Neural crest cell (in vitro differentiated cells): ENCODE data around the gene HJURP. TPM values are rescaled to one million over a fixed set of nuclear protein-coding genes. Genes with fewer than 3 reads are reported as not detected.

Source experiments
- DNase-seq: peaks from one replicate; pipeline ENCODE4 v3.0.0; 2021; ENCODE audit warnings: low read depth, mixed read lengths, low spot score
- H3K27ac Mint-ChIP-seq: one replicate; pipeline ENCODE4 v1.8.0; 2021; ENCODE audit warnings: mild to moderate bottlenecking, mixed read lengths; ENCODE audit not compliant: unreplicated experiment
- H3K27me3 Mint-ChIP-seq: 2 replicates; pipeline ENCODE4 v1.8.0; 2021; ENCODE audit warnings: low read depth, mild to moderate bottlenecking, mixed read lengths
- H3K36me3 Mint-ChIP-seq: 2 replicates; pipeline ENCODE4 v1.8.0; 2021; ENCODE audit warnings: low read depth, mild to moderate bottlenecking, mixed read lengths
- H3K4me1 Mint-ChIP-seq: 2 replicates; pipeline ENCODE4 v1.8.0; 2021; ENCODE audit warnings: mixed read lengths
- H3K4me3 Mint-ChIP-seq: one replicate; pipeline ENCODE4 v1.8.0; 2021; ENCODE audit warnings: mild to moderate bottlenecking, mixed read lengths
- H3K9me3 Mint-ChIP-seq: 2 replicates; pipeline ENCODE4 v1.8.0; 2021; ENCODE audit warnings: mixed read lengths
- CTCF ChIP-seq: fragments of 200-600 bp; sonication (generic); conservative IDR thresholded peaks from 2 replicates; pipeline ENCODE4 v1.5.0; 2021; ENCODE audit warnings: antibody characterized with exemption, mild to moderate bottlenecking
- total RNA-seq: library from RNA; stranded (reverse); gene quantifications from 2 replicates; pipeline ENCODE4 v1.2.1, GENCODE V29; 2021

HJURP gene
- total RNA-seq, 1 donor from 2014 or later = 63.6 TPM

- Mint-ChIP-seq H3K9me3 (peaks cover 4% of the 10 kb centered on the region), H3K36me3 (no peaks in the 10 kb centered on the region), H3K4me3 (no peak overlapping the region), H3K27me3 (no peaks in the 10 kb centered on the region), H3K27ac (no peak overlapping the region), H3K4me1 (no peaks in the 10 kb centered on the region)
- DNase-seq = no peak
- no peak for TF ChIP-seq CTCF
Observed at GRCh38 chr2:233799087-233799665, 55.2 kb downstream of the HJURP start.

- Mint-ChIP-seq H3K4me1 (no peaks in the 10 kb centered on the region), H3K9me3 (peaks cover 4% of the 10 kb centered on the region)
- DNase-seq = no peak
Observed at GRCh38 chr2:233798335-233799086, 55.8 kb downstream of the HJURP start.

DNA sequence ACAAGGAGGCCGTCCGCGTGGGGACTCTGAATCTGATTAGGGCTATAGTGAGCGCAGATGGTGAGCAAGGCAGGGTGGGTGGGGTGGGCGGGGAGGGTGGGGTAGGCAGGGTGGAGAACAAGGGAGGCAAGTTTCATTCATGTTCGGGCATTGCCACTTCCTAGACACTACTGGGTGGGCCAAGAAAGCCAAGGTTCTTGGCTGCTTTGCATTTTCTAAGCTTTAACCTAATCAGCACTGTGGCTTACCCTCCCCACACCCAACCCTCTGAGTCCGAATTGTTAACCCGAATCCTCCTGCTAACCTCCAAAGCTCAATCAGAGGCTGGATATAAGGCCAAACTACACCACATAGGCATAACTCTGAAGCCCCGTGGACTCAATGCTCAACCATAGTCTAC is 58.1 kb downstream of the HJURP start:
- Mint-ChIP-seq H3K27ac (no peak overlapping the region), H3K9me3 (peaks cover 4% of the 10 kb centered on the region), H3K36me3 (no peaks in the 10 kb centered on the region), H3K27me3 (no peaks in the 10 kb centered on the region), H3K4me1 (no peaks in the 10 kb centered on the region), H3K4me3 (no peak overlapping the region)
- no peak for TF ChIP-seq CTCF
- DNase-seq = no peak

More at GRCh38 chr2:233798335-233799086, 55.8 kb downstream of the HJURP start:
- no peak overlapping the region for H3K4me3 Mint-ChIP-seq
- TF ChIP-seq CTCF = no peak
- H3K27ac Mint-ChIP-seq = no peak overlapping the region
- H3K27me3 Mint-ChIP-seq = no peaks in the 10 kb centered on the region
- H3K36me3 Mint-ChIP-seq = no peaks in the 10 kb centered on the region

DNA sequence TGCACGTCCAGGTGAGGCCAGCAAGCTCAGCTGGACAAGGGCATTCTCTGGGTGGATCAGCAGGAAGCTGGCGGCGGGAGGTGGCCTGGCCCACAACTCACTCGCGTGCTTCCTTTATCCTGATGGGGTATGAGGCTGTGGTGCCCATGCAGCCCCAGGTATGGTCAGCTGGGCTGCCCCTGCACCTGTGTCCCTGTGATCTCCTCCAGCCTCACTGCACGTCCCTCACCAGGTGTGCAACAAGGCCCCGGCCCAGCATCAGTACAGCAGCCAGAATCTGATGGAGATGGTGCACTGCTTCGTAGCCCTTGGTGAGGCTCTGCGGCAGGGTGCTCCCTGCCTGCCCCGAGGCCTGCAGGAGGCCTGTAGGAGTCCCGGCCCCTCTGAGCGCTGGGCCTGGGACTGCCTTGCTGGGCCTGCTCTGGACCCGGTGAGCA is 58.6 kb downstream of the HJURP start:
- H3K4me3 Mint-ChIP-seq = no peak overlapping the region
- H3K9me3 Mint-ChIP-seq = peaks cover 4% of the 10 kb centered on the region
- H3K36me3 Mint-ChIP-seq = no peaks in the 10 kb centered on the region
- no peaks in the 10 kb centered on the region for H3K4me1 Mint-ChIP-seq
- no peak for TF ChIP-seq CTCF
- DNase-seq = no peak
- no peaks in the 10 kb centered on the region for H3K27me3 Mint-ChIP-seq
- H3K27ac Mint-ChIP-seq = no peak overlapping the region

DNA sequence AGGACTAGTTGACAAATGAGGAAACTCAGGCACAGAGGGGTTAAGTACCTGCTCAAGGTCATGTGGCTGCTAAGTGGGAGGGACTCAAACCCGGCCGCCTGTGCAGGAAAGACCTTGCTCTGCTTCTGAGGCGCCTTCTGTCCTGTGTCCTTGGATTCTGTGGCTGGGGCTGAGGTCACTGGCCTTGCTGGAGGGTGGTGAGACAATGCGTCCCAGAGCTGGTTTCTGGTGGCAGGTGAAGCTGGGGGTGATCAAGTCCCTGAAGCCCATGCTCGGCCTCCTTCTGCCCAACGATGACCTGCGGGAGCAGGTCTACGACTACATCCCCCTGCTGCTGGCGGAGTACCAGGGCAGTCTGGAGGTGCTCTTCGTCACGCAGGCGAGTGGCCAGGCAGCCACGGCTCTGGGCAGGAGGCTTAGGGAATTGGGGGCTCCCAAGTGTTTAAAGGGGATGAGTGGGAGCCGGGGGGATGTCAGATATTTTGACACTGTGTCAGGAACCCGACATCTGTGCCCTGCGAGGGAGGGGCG is 60.1 kb downstream of the HJURP start:
- no peaks in the 10 kb centered on the region for H3K27me3 Mint-ChIP-seq
- no peaks in the 10 kb centered on the region for H3K36me3 Mint-ChIP-seq
- H3K27ac Mint-ChIP-seq = no peak overlapping the region
- TF ChIP-seq CTCF = no peak
- DNase-seq = no peak
- no peaks in the 10 kb centered on the region for H3K4me1 Mint-ChIP-seq
- no peaks in the 10 kb centered on the region for H3K9me3 Mint-ChIP-seq
- no peak overlapping the region for H3K4me3 Mint-ChIP-seq
